ENCODE results near the gene NETO2.

DNA sequence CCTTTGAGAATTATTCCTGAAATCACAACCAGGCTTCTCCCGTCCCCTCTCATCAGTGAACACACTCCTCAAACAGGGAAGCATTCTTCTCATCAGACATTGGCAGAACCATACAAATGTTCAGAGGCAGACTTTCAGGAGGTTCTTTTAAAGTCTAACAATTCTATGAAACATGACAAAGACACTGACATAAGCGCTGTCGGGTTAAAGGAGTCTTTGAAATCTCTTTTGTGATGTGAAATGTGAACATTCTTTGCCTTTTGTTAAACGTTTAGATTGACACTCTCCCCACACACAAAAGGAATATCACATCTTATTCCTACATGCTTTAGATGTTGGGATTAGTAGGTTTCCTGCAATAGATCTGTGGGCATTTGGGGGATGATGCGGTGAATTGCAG, 63.9 kb downstream of the NETO2 start:
- no peak for TF ChIP-seq EZH2phosphoT487 (IDR thresholded peaks at IDR 0.05; ENCODE audit: insufficient read depth, low read depth)
- TF ChIP-seq EZH2 (IDR thresholded peaks at IDR 0.05; ENCODE audit: insufficient read depth, poor library complexity, severe bottlenecking), result no peak

Data from GM23248 (cell line).